Glomerular endothelial cell (primary cell): ENCODE data around the gene CYP19A1. TPM values are rescaled to one million over a fixed set of nuclear protein-coding genes. Genes with fewer than 3 reads are reported as not detected.

ENCODE experiments used
- DNase-seq: peaks from one replicate; pipeline ENCODE4 v3.0.0-alpha.2; 2011; ENCODE audit warnings: low read depth, low spot score; ENCODE audit errors: extremely low read depth
- total RNA-seq: library from RNA; depleted of rRNA; stranded (reverse); fragments of >200 nt; gene quantifications from 2 replicates; pipeline ENCODE4 v1.2.3, GENCODE V29; 2015

Gene CYP19A1
- total RNA-seq, 1 donor from 2014 or later: not detected

GRCh38 chr15:51363383-51363782 is 25.0 kb upstream of the CYP19A1 start:
- DNase-seq: no peak

DNA sequence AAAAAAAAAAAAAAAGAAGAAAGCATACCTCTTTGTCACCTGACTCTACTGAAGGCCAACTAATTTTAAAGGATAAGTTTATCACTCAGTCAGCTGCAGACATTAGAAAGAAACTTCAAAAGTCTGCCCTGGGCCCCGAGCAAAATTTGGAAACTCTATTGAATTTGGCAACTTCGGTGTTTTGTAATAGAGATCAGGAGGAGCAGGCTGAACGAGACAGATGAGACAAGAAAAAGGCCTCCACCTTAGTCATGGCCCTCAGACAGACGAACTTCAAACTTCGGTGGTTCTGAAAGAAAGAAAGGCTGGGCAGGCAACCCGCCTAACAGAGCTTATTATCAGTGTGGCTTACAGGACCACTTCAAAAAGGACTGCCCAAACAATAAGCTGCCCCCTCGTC is 21.6 kb upstream of the CYP19A1 start:
- DNase-seq: no peak

DNA sequence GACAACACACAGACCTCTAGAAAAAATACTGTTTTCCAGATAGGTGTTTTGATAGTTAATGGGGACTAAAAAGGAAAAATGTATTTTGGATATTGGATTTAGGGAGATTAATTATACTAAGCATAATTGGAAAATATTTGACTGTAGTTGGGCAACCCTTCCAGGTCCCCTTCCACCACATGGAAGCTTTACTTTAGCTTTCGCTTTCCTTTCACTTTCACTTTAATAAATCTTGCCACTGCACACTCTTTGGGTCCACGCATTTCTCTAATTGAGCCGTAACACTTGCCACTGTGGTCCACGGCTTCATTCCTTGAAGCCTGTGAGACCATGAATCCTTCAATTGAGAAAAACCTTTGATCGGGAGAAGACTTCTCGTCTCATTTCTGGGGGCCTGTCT is 18.6 kb upstream of the CYP19A1 start:
- no peak for DNase-seq

DNA sequence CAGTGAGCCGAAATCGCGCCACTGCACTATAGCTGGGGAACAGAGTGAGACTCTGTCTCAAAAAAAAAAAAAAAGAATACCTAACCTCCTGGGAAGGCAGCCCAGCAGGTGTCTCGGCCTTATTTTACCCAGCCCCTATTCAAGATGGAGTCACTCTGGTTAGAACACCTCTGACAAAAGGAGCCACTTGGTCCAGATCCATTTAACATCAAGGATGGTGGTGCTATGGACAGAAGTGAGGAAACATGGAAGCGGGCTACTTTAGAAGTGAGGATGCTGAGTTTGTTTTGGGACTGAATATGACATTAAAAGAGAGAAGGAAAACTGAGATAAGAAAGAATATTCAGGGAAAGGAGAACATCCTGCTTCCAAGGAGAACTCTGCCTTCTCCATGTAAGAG is 17.8 kb upstream of the CYP19A1 start:
- DNase-seq: no peak

- no peak for DNase-seq
These were observed 16.7 kb upstream of the CYP19A1 start for GRCh38 chr15:51355096-51355495.

DNA sequence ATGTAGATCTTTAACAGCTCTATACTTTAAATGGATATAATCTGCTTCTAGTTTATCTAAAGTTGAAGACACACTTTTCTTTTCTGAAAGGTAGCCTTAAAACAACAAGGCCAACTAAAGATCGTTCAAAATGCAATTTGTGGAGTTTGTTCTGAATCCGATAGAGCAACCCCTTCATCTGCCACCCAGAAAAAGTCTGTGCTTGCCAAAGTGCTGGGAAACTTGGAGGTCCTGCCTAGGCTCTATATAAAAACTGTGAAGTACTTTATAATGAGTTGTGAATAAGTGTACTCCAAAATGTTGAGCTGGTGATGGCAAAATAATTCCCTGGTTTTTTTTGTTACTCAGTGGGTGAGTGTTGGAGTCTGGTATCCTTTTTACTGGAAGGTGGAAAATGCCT is 15.6 kb upstream of the CYP19A1 start:
- no peak for DNase-seq

DNA sequence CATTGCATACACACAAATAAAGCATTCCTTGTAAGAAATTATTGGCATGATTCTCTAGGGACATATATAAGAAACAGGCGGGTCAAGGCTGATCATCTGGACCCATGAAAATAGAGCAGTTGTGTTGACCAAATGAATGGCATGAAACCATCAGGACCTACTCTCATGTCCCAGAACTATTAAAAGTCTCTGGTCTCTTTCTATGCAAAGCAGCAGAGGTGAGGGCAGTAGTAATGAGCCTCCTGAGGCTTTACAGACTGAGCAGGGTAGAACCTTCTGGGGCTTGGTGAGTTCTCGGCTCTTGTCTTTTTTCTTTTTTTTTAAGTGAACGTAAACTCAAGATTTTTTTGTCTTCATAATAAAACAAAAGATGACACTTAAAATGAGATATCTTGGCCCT is 12.3 kb upstream of the CYP19A1 start:
- DNase-seq: no peak

- no peak for DNase-seq
These were observed 10.9 kb upstream of the CYP19A1 start for GRCh38 chr15:51349156-51349844.

DNA sequence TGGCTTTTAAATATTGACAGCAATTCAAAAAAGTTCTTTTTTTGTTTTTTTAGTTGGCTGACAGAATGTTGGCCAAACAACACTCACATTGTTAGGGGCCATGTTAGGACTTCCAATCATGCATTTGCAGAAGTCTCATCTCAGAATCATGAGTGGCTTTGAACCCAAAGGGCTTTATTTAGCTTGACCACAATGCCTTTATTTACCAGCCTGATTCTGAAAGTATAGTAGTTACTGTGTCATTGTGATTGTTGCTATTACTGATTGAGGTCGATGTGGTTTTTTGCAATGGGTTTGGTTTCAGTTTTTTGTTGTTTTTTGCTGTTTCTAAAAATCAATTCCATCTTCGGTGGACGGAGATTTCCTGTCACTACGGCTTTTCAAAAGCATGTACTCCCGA is 10.3 kb upstream of the CYP19A1 start:
- no peak for DNase-seq

DNA sequence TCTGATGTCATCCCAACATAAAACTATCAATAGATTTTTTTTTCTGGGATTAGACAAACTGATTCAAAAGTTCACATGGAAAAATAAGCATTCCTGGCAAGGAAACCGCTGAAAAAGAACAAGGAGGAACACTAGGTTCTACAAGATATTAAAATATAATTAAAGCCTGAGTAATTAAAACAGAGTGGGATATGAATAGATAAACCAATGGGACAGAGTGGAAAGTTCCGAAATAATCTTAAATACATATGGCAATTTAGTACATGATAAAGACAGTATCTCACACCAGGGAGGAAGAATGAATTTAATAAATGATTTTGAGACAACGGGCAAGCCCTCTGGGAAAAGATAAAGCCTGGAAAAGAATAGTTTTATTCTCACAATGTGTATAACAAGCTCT is 7.7 kb upstream of the CYP19A1 start:
- DNase-seq: no peak

- DNase-seq: no peak
These were observed 5.1 kb upstream of the CYP19A1 start for GRCh38 chr15:51343466-51343865.

DNA sequence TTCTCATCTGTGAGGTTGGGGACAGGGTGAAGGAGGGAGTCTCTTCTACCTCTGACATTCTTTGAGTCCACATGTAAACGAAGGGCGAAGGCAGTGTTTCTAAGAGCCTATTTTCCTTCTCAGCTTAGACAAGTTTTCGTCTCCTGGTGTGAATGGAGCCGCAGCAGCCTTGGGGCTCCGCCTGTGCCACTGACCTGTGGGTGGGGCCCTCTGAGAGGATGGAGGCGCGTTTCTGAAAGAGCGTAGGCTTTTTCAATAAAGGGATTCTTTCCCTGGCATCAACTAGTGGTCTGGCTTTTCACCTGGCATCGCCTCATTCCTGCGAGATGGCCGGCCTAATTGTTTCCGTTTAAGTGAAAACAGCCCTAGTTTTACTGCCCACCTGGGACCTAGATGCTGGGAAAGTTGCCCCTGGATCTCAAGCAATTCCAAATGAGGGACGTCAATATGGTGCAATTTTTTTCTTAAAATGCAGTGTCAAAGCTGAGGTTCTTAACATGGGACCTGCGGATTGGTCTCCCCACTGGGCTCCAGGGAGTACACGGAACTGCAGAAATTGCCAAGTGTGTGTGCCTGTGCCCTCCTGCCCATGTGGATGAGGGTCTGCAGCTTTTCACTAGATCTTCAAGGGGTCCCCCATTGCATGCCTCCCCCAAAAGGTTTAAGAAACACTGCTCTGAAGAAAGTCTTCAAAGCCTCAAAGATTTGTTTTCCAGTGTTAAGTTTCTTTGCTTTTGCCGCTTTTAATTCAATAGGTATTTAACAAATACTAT is 4.0 kb upstream of the CYP19A1 start:
- no peak for DNase-seq

- no peak for DNase-seq
These were observed 3.2 kb upstream of the CYP19A1 start, which contains the start of gene GLDN for GRCh38 chr15:51341366-51342226. GLDN (plus strand) TSS chr15:51341655; CDS start chr15:51341685, 30 bp downstream.

DNA sequence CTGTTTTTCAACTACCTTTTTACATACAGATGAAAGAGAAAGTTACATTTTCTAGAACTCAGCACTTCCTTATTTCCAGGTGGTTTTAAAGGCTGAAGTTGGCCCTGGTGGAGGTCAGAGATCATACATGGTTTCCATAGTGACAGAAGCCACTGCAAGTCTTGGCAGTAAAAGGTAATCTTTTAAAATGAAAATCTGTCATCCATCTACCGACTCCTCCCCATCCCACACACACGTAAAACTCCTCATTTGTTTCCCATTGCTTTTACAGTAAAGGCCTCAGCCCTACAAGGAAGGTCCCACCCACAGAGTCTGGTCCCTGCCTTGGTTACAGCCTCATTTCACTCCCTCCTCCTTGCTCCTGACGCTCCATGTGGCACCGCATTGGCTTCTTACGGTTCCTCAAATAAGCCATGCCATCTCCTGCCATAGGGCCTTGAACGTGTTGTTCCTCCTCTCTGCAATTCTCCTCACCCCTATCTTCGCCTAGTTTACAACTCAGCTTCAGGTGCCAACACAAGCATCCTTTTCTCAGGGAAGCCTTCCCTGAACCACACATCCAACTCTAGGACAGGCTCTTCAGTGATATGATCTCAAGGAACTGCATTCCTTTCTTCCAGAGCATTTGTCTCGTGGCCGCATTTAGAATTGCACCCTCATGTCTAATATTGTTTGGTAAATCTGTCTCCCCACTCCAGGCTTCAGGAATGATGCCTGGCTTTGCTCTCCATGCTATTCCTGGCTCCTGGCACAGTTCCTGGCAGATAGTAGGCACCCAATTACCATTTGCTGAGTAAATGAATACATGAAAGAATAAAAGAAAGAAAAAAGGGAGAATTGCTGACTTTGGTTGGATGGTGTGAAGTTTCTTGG is 2.6 kb downstream of the CYP19A1 start:
- no peak for DNase-seq

DNA sequence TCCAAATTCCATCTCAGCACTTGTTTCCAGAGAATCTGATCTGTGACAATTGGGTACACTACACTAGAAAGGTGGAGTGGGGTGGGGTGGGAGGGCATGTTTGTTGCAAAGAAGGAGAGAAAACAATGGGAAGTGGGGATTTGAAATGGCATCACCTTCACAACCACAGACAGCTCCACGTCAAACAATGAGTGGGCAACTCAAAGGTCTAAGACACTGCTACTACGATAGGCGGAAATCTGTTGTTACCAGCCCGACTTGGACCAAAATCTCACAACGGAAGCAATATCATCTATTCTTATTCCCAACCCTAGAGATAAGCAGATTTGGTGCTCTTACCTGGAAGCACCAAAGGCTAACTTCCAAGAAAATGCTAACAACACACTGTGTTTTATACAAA is 3.3 kb downstream of the CYP19A1 start:
- no peak for DNase-seq

- DNase-seq: peak; percentile 72
These were observed 4.4 kb downstream of the CYP19A1 start for GRCh38 chr15:51334011-51334451.

GRCh38 chr15:51333571-51333970 is 4.8 kb downstream of the CYP19A1 start:
- DNase-seq: no peak

GRCh38 chr15:51332206-51333147 is 5.9 kb downstream of the CYP19A1 start:
- no peak for DNase-seq

DNA sequence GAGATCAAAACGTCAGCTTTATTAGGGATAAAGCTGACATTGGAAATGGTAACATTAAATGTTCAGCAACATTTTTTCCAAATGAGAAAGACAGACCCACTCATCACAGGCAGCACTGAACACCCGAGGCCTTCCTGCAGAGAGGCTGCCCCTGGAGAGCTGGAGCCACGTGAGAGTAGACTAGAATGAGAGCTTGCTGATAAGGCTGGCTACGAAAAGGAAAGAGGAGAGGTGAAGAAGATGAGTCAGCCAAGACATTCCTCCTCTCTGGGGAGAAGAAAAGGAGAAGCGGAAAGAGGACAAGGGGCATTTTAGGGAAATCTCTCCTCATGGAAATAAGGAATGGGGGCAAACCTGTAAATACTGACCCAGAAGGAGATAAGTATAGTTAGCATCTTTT is 7.3 kb downstream of the CYP19A1 start:
- no peak for DNase-seq
